Endothelial cell of umbilical vein (primary cell): ENCODE measurements around the gene SHISA7. TPM values are rescaled to one million over a fixed set of nuclear protein-coding genes. Genes with fewer than 3 reads are reported as not detected.

Experiments used
- BruUV-seq: library from RNA; stranded (reverse); fragments of 400-500 nt; replicated peaks from 2 replicates; lab custom pipeline; 2021; lab: Mats Ljungman, UMichigan
- CTCF ChIA-PET: fragments of 300-600, 350-600 bp; sonication (Branson Sonifier 250); formaldehyde crosslinking; loops from one replicate; lab custom pipeline; 2021; ENCODE audit warnings: antibody characterized with exemption, inconsistent platforms; lab: Charles Lee
- POLR2A ChIA-PET: fragments of 300-600, 350-600 bp; sonication (Branson Sonifier 250); formaldehyde crosslinking; loops from one replicate; lab custom pipeline; 2021; ENCODE audit warnings: antibody characterized with exemption, inconsistent platforms; lab: Charles Lee
- DNase-seq: peaks from one replicate; pipeline ENCODE4 v3.0.0-alpha.2; 2011; ENCODE audit warnings: low read depth, low spot score
- FAIRE-seq: peaks from 2 replicates; lab custom pipeline; 2011; peaks lifted over from hg19 to GRCh38; lab: Jason Lieb, UNC
- H2AFZ ChIP-seq: 2 replicates; pipeline ENCODE4 v1.6.0; 2012; ENCODE audit warnings: low read depth, low read length, control low read depth, inconsistent platforms
- H3K27ac ChIP-seq: 2 replicates; pipeline ENCODE4 v1.5.1; 2011; ENCODE audit warnings: low read depth, mild to moderate bottlenecking, control low read depth, low read length, moderate library complexity; ENCODE audit not compliant: insufficient read depth
- H3K27me3 ChIP-seq, 2 experiments: 2 replicates each; pipeline versions ENCODE4 v1.6.0 to v1.6.1; 2011; ENCODE audit warnings: low read length in 2 of 2, mixed read lengths in 1 of 2; ENCODE audit not compliant: control insufficient read depth in 2 of 2, insufficient read depth in 2 of 2
- H3K36me3 ChIP-seq, 2 experiments: 2 replicates in 1 of 2; 3 replicates in 1 of 2; pipeline ENCODE4 v1.5.1; 2011; ENCODE audit warnings: low read length in 2 of 2, mild to moderate bottlenecking in 1 of 2, moderate library complexity in 1 of 2; ENCODE audit not compliant: control insufficient read depth in 2 of 2, insufficient read depth in 2 of 2; ENCODE audit errors: extremely low read depth in 1 of 2
- H3K4me1 ChIP-seq: 3 replicates; pipeline ENCODE4 v1.5.1; 2011; ENCODE audit warnings: mild to moderate bottlenecking, low read length; ENCODE audit not compliant: control insufficient read depth, insufficient read depth; ENCODE audit errors: extremely low read depth
- H3K4me2 ChIP-seq: 2 replicates; pipeline ENCODE4 v1.6.1; 2011; ENCODE audit warnings: low read length, control low read depth, mixed read lengths; ENCODE audit not compliant: insufficient read depth
- H3K4me3 ChIP-seq, 3 experiments: fragments of 200-600 bp in 1 of 3; sonication (generic), shearing (Covaris generic) in 1 of 3; replicated peaks in 1 of 3; 2 replicates each; pipeline ENCODE4 v1.5.1; 2011 to 2016; ENCODE audit warnings: control low read depth in 3 of 3, low read length in 3 of 3, mild to moderate bottlenecking in 2 of 3, inconsistent platforms in 1 of 3, low read depth in 1 of 3, moderate library complexity in 1 of 3; ENCODE audit not compliant: insufficient read depth in 1 of 3
- H3K79me2 ChIP-seq: 2 replicates; pipeline ENCODE4 v1.6.0; 2012; ENCODE audit warnings: low read length, inconsistent platforms; ENCODE audit not compliant: control insufficient read depth, insufficient read depth
- H3K9ac ChIP-seq: replicated peaks from 2 replicates; pipeline ENCODE3; 2011; ENCODE audit warnings: low read length, control low read depth; ENCODE audit not compliant: insufficient read depth; ENCODE audit errors: extremely low read depth
- H3K9me1 ChIP-seq: replicated peaks from 3 replicates; pipeline ENCODE4 v1.6.0; 2011; ENCODE audit warnings: mild to moderate bottlenecking, low read length; ENCODE audit not compliant: control insufficient read depth, insufficient read depth; ENCODE audit errors: extremely low read depth
- H3K9me3 ChIP-seq: replicated peaks from 2 replicates; pipeline ENCODE4 v1.5.1; 2012; ENCODE audit warnings: low read length, inconsistent platforms; ENCODE audit not compliant: control insufficient read depth, insufficient read depth
- H4K20me1 ChIP-seq: replicated peaks from 2 replicates; pipeline ENCODE3; 2011; ENCODE audit warnings: mild to moderate bottlenecking, low read length; ENCODE audit not compliant: control insufficient read depth, insufficient read depth; ENCODE audit errors: extremely low read depth
- CTCF ChIP-seq, 2 donors: IDR thresholded peaks; 1 replicate in 1 of 2; 2 replicates in 1 of 2; pipeline ENCODE4 v1.5.1; 2011; ENCODE audit warnings: low read length in 2 of 2, mild to moderate bottlenecking in 2 of 2, moderate library complexity in 2 of 2, control low read depth in 1 of 2, inconsistent platforms in 1 of 2, low read depth in 1 of 2; ENCODE audit not compliant: insufficient read depth in 1 of 2; ENCODE audit errors: extremely low read depth in 1 of 2
- EZH2 ChIP-seq: IDR thresholded peaks from 2 replicates; pipeline ENCODE4 v1.6.1; 2012; ENCODE audit warnings: borderline replicate concordance, low read depth, mild to moderate bottlenecking, moderate library complexity, low read length, inconsistent platforms; ENCODE audit not compliant: severe bottlenecking
- FOS ChIP-seq: IDR thresholded peaks from 2 replicates; pipeline ENCODE4 v1.6.1; 2011; ENCODE audit warnings: mild to moderate bottlenecking, low read length, moderate library complexity, borderline replicate concordance; ENCODE audit not compliant: insufficient read depth
- GATA2 ChIP-seq: IDR thresholded peaks from 2 replicates; pipeline ENCODE4 v1.7.0; 2011; ENCODE audit warnings: low read depth, mild to moderate bottlenecking, moderate library complexity, mixed read lengths, low read length; ENCODE audit not compliant: insufficient read length, insufficient read depth
- JUN ChIP-seq: IDR thresholded peaks from 2 replicates; pipeline ENCODE4 v1.6.1; 2011; ENCODE audit warnings: borderline replicate concordance, low read depth; ENCODE audit not compliant: insufficient read length, insufficient read depth
- MAX ChIP-seq: IDR thresholded peaks from 2 replicates; pipeline ENCODE4 v1.6.1; 2011; ENCODE audit not compliant: insufficient read depth, insufficient read length
- MYC ChIP-seq: IDR thresholded peaks from one replicate; pipeline ENCODE4 v1.6.1; 2011; ENCODE audit warnings: mild to moderate bottlenecking, low read depth, low read length
- POLR2A ChIP-seq: IDR thresholded peaks from 2 replicates; pipeline ENCODE4 v1.6.1; 2012; ENCODE audit warnings: low read depth, mild to moderate bottlenecking, control low read depth, low read length
- POLR2AphosphoS5 ChIP-seq: IDR thresholded peaks from 2 replicates; pipeline ENCODE4 v1.6.1; 2012; ENCODE audit warnings: low read depth, mild to moderate bottlenecking, control low read depth, low read length, moderate library complexity; ENCODE audit not compliant: insufficient read depth
- dilution Hi-C: fragments of 300-500 bp; cut with MboI; formaldehyde crosslinking; loops from one replicate; pipeline ENCODE4 v1.15.0; 2019; ENCODE audit warnings: low sequenced_read_pairs; ENCODE audit not compliant: extremely low pct_ligation_motif_present
- intact Hi-C: fragments of 100-400 bp; cut with micrococcal nuclease; formaldehyde crosslinking; loops from one replicate; pipeline ENCODE4 v1.10.0; 2022
- polyA plus RNA-seq, 4 experiments: library from polyadenylated mRNA; depleted of rRNA in 3 of 4; stranded (reverse) in 3 of 4; unstranded in 1 of 4; fragments of >200 nt; gene quantifications; 2 replicates each; pipeline versions ENCODE4 v1.2.1 to v1.2.3, GENCODE V29; 2011 to 2012; ENCODE audit warnings: missing spikeins in 1 of 4
- total RNA-seq: library from RNA; stranded (reverse); gene quantifications from 2 replicates; pipeline ENCODE4 v1.2.3, GENCODE V29; 2021

SHISA7 gene
- total and polyA plus RNA-seq, 2 donors (not counting 3 experiments of a cell fraction or from before 2014, with no cell fraction given) = not detected

GRCh38 chr19:55382522-55383054 lies 60.5 kb downstream of the SHISA7 start:
- no peak overlapping the region for H3K27ac ChIP-seq
- no peak overlapping the region for H3K4me3 ChIP-seq
- peaks cover 4% of the 10 kb centered on the region in 2 experiments for H3K36me3 ChIP-seq
- H4K20me1 ChIP-seq = peaks cover 4% of the 10 kb centered on the region
- CTCF ChIA-PET = interaction anchor here (2.8 to 2.9 kb wide), 2 partner anchors 81 to 91 kb away, joined by 27 to 51 read pairs; no protein-coding TSS in a partner anchor
- TF ChIP-seq MYC = no peak
- no peak for TF ChIP-seq EZH2
- TF ChIP-seq POLR2A = no peak
- no peak for TF ChIP-seq JUN
- TF ChIP-seq CTCF (IDR thresholded peaks at IDR 0.05; ENCODE audit: extremely low read depth in 1 of 2, insufficient read depth in 1 of 2, low read depth in 1 of 2, low read length in 2 of 2) = no peak
- no peak for TF ChIP-seq FOS
- no peak for TF ChIP-seq POLR2AphosphoS5
- TF ChIP-seq MAX = no peak
- TF ChIP-seq GATA2 = no peak
- peaks cover 18% of the 10 kb centered on the region for H3K79me2 ChIP-seq
- H3K9ac ChIP-seq = no peak overlapping the region
- POLR2A ChIA-PET = interaction anchor here (2.4 kb wide), 2 partner anchors 25 to 43 kb away, joined by 9 to 11 read pairs; partner anchors contain the start of genes KMT5C and UBE2S
- FAIRE-seq = no peak
- no peak overlapping the region for H2AFZ ChIP-seq
- DNase-seq = no peak
- dilution Hi-C loops = no loop called here
- no TSS peak for BruUV-seq
- peaks cover 4% of the 10 kb centered on the region in 2 experiments for H3K27me3 ChIP-seq
- H3K9me1 ChIP-seq = no peaks in the 10 kb centered on the region
- no peaks in the 10 kb centered on the region for H3K9me3 ChIP-seq
- intact Hi-C loops = loop anchor here (10.0 kb wide), 2 partner anchors 222 to 238 kb away; partner anchors contain the start of genes TNNT1, ZNF524 and ZNF865
- no peak overlapping the region for H3K4me2 ChIP-seq
- peaks cover 21% of the 10 kb centered on the region for H3K4me1 ChIP-seq
